Measurements from ENCODE around the gene ANAPC1.
A peak's percentile ranks its signal among the peaks of the same experiment; 100 is the strongest.
"Not testable (repeated sequence)": the region's sequence is repeated elsewhere in the genome, so short reads cannot be mapped to it uniquely, and the experiment has no call there.

ANAPC1 gene

GRCh38 chr2:111905990-111906735 is 22.2 kb upstream of the ANAPC1 start:
- DNase-seq (ENCODE audit: low read depth in 2 of 3, low spot score in 1 of 3) = no peak

GRCh38 chr2:111905475-111905869 is 21.5 kb upstream of the ANAPC1 start:
- DNase-seq (ENCODE audit: low read depth in 2 of 3, low spot score in 1 of 3) = not testable (repeated sequence)

GRCh38 chr2:111904726-111905474 is 20.9 kb upstream of the ANAPC1 start:
- no peak for DNase-seq (ENCODE audit: low read depth in 2 of 3, low spot score in 1 of 3)

- DNase-seq (ENCODE audit: low read depth in 2 of 3, low spot score in 1 of 3) = no peak
Measured at GRCh38 chr2:111903930-111904439, 20.0 kb upstream of the ANAPC1 start.

GRCh38 chr2:111903516-111903915 is 19.5 kb upstream of the ANAPC1 start:
- no peak for DNase-seq (ENCODE audit: low read depth in 2 of 3, low spot score in 1 of 3)

- no peak for DNase-seq (ENCODE audit: low read depth in 2 of 3, low spot score in 1 of 3)
Measured at GRCh38 chr2:111900859-111901258, 16.9 kb upstream of the ANAPC1 start.

- no peak for DNase-seq (ENCODE audit: low read depth in 2 of 3, low spot score in 1 of 3)
Measured at GRCh38 chr2:111898703-111899514, 14.9 kb upstream of the ANAPC1 start.

GRCh38 chr2:111897924-111898702 is 14.1 kb upstream of the ANAPC1 start, which contains the start of gene MERTK:
MERTK (plus strand) TSS chr2:111898607; CDS start chr2:111898736, 129 bp downstream.
- peak; percentile 27 to 71 (median 47) for DNase-seq (ENCODE audit: low read depth in 2 of 3, low spot score in 1 of 3)

GRCh38 chr2:111897630-111897923 is 13.6 kb upstream of the ANAPC1 start:
- no peak for DNase-seq (ENCODE audit: low read depth in 2 of 3, low spot score in 1 of 3)

- DNase-seq (ENCODE audit: low read depth in 2 of 3, low spot score in 1 of 3) = no peak
Measured at GRCh38 chr2:111896576-111896975, 12.6 kb upstream of the ANAPC1 start.

GRCh38 chr2:111896024-111896423 is 12.0 kb upstream of the ANAPC1 start:
- DNase-seq (ENCODE audit: low read depth in 2 of 3, low spot score in 1 of 3) = no peak

- no peak for DNase-seq (ENCODE audit: low read depth in 2 of 3, low spot score in 1 of 3)
Measured at GRCh38 chr2:111884592-111884964, 585 bp upstream of the ANAPC1 start.

- DNase-seq (ENCODE audit: low read depth in 2 of 3, low spot score in 1 of 3) = not testable (repeated sequence)
Measured at GRCh38 chr2:111872806-111873205, 11.2 kb downstream of the ANAPC1 start.

- DNase-seq (ENCODE audit: low read depth in 2 of 3, low spot score in 1 of 3) = not testable (repeated sequence)
Measured at GRCh38 chr2:111865124-111865523, 18.9 kb downstream of the ANAPC1 start.

- DNase-seq (ENCODE audit: low read depth in 2 of 3, low spot score in 1 of 3) = not testable (repeated sequence)
Measured at GRCh38 chr2:111860005-111860404, 24.0 kb downstream of the ANAPC1 start.

GRCh38 chr2:111852544-111852943 is 31.4 kb downstream of the ANAPC1 start:
- DNase-seq (ENCODE audit: low read depth in 2 of 3, low spot score in 1 of 3) = not testable (repeated sequence)

GRCh38 chr2:111850646-111851045 is 33.3 kb downstream of the ANAPC1 start:
- DNase-seq (ENCODE audit: low read depth in 2 of 3, low spot score in 1 of 3) = peak in 2 of 3 donors; percentile 8 to 11

GRCh38 chr2:111839625-111840282 is 44.2 kb downstream of the ANAPC1 start:
- DNase-seq (ENCODE audit: low read depth in 2 of 3, low spot score in 1 of 3) = not testable (repeated sequence)

- not testable (repeated sequence) for DNase-seq (ENCODE audit: low read depth in 2 of 3, low spot score in 1 of 3)
Measured at GRCh38 chr2:111838992-111839391, 45.0 kb downstream of the ANAPC1 start.

GRCh38 chr2:111834221-111834620 is 49.8 kb downstream of the ANAPC1 start:
- DNase-seq (ENCODE audit: low read depth in 2 of 3, low spot score in 1 of 3) = not testable (repeated sequence)

All from stimulated activated CD4-positive, alpha-beta T cell treated with anti-CD3 and anti-CD28 coated beads, Interleukin-12 subunit alpha, Interleukin-12 subunit beta, amount 100 ng/mL, for 48 hours (primary cell).